Tibial nerve (tissue), 4 donors: ENCODE measurements around the gene MUC12.

Source experiments
- CTCF ChIP-seq, 5 experiments: fragments of 200-600 bp in 3 of 5; fragments of 450-650 bp in 2 of 5; sonication (generic) in 3 of 5; IDR thresholded peaks; one replicate each; pipeline ENCODE4 v1.5.1; 2016 to 2019; ENCODE audit warnings: antibody characterized with exemption in 5 of 5, mild to moderate bottlenecking in 3 of 5, moderate library complexity in 2 of 5
- EP300 ChIP-seq, 2 donors: sonication (generic); formaldehyde crosslinking; IDR thresholded peaks; one replicate each; pipeline ENCODE4 v1.6.1; 2017; ENCODE audit warnings: antibody characterized with exemption in 2 of 2, mild to moderate bottlenecking in 1 of 2

- TF ChIP-seq EP300 (IDR thresholded peaks at IDR 0.05) (no peak), CTCF (IDR thresholded peaks at IDR 0.05) (no peak)
Measured at GRCh38 chr7:100944138-100944537, 25.2 kb upstream of the MUC12 start.
